Stimulated activated CD4-positive, alpha-beta T cell treated with anti-CD3 and anti-CD28 coated beads, Interleukin-4, amount 100 ng/mL, for 24 hours (primary cell): Measurements from ENCODE around the gene ZBTB45.
"Not testable (repeated sequence)": the region's sequence is repeated elsewhere in the genome, so short reads cannot be mapped to it uniquely, and the experiment has no call there.

ENCODE experiments used
- DNase-seq: peaks from one replicate; pipeline ENCODE4 v3.0.0-alpha.2; 2020

ZBTB45 gene

DNA sequence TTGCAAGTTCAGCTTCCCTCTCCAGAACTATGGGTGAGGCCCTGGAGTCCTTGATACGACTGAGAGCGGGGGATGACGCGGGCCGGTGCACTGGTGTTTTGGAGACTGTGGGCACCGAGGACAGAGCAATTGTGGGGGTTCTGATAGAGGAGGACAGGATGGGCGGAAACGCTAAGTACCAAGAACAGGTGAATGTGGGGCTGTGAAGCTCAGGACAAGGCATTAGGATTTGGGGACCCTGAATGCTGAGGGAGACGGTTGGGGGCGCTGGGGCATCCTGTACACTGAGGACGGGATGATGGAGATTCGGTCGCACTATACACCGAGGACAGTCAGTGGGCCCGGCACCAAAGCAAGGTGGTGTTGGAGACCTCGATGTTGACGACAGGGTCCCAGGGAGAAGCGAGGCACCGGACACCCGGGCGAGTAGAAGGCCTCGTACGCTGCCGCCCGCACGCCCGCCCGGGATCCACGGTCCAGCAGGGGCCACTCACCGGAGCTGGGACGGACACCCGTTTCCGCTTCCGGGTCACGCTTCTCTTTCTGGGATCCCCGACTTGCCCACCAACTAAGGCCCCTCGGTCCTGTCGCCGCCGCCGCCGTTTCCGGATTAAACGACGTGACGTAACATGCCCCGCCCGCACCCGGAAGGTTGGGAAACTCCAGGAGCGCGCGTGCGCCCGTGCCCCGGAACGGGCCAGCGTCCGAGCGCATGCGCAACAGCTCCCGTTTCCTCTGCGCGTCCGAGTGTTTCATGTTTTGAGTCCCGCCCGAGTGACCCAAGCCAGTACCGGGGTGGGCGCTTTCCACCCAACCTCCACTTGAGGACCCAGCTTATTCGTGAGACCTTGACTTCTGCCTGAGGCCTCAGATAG lies 35.1 kb upstream of the ZBTB45 start, which contains the start of gene CHMP2A:
Gene CHMP2A, minus strand, starts transcription at position 612 of the 875 bp plus-strand sequence. CDS start 893 bp downstream, outside the sequence.
- DNase-seq: peak; percentile 99

DNA sequence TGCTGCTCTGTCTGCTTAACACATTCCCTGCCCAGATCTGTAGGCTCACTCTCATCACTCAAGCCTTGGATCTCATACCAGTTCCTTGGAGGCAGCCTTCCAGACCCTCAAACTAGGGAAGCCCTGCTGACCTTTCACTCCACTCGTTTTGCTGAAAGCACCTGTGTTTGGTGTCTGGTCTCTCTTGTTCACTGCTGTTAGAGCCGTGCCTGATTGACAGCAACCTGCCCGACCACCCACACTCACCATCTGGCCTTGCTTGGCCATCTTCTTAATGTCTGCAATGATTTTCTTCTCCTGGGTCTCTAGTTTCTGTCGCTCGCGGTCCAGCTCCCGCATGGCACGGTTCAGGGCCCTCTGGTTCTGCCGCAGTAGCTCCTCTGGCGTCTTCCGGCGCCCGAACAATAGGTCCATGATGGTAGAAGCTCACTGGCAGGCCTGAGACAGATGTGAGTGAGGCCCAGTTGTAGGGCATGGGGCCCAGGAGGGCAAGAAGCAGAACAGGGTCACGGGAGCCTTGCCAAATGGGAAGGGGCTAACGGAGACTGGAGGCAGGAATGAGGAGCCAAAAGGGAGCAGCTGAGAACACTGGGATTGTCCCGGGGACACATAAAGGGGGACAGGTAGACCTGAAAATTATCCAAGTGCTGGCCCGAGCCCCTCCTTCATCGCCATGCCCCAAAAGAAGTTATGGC lies 34.3 kb upstream of the ZBTB45 start:
- DNase-seq: no peak

DNA sequence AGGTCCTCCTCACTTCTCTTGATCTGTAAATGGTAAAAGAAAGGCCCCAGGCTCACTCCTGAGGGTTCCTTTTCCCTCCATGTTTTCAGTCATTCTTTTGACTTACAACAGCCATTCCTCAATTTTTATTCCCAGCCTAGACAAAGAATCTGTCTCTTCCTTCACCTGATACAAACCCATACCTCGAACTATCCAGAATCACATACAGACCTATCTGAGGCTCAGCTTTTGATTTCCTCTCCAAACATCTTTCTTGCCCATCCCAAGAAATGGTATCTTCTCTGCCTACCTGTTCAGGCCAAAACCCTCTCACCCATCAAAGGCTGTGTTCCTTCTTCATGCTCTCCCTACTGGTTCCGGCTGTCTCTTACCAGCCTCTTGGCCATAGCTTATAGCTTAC lies 33.0 kb upstream of the ZBTB45 start:
- no peak for DNase-seq

GRCh38 chr19:58551577-58552471 lies 32.2 kb upstream of the ZBTB45 start:
- no peak for DNase-seq

GRCh38 chr19:58551123-58551497 lies 31.5 kb upstream of the ZBTB45 start:
- DNase-seq: no peak

- DNase-seq: no peak
Observed at GRCh38 chr19:58550362-58551122, 30.9 kb upstream of the ZBTB45 start.

GRCh38 chr19:58549664-58550361 lies 30.2 kb upstream of the ZBTB45 start:
- DNase-seq: no peak

- DNase-seq: no peak
Observed at GRCh38 chr19:58548859-58549663, 29.5 kb upstream of the ZBTB45 start.

DNA sequence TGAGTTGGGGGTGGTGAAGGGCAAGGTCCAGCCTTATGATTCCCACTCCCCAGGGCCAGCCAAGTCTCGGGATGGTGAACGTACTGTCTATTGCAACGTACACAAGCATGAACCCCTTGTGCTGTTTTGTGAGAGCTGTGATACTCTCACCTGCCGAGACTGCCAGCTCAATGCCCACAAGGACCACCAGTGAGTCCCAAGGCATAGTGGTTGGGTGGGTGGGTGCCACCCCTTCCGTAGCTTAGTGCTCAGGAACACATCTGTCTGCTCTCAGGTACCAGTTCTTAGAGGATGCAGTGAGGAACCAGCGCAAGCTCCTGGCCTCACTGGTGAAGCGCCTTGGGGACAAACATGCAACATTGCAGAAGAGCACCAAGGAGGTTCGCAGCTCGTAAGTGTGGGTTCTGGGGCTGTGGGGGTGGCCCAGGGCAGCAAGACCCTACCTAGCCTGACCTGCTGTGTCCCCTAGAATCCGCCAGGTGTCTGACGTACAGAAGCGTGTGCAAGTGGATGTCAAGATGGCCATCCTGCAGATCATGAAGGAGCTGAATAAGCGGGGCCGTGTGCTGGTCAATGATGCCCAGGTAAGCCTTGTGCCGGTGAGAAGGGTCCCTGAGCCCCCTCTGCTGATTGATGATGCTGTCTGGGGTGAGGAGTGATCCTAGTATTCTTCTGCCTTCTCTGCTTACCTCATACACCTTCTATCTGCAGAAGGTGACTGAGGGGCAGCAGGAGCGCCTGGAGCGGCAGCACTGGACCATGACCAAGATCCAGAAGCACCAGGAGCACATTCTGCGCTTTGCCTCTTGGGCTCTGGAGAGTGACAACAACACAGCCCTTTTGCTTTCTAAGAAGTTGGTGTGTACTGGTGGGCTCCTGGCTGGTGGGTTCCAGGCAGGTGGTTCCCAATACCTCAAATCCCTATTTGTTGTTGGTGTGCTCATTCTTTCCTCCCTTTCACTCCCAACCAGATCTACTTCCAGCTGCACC lies 28.0 kb upstream of the ZBTB45 start:
- no peak for DNase-seq

DNA sequence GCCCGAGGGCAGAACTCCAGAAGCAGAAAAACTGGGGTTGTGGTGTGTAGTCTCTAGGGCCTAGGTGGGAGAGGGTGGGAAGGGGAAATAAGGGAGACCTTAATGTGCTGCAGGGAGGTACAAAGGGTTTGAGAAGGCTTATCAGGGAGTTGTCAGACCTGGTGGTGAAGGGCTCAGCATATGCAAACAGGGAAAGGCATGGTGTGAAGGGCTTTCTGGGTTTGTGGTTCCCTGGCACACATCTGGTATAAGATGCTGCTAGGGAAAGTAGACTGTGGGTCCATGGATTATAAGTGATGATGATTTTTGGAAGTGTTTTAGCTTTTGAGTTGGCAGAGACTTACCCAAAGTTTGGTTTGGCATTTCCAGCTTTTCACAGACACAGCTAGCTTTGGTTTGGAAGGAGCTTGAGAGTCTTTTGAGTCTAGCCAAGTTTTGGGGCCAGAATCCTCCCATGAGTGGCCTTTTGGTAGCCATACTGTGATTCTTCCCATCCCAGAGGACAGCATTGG lies 26.5 kb upstream of the ZBTB45 start:
- DNase-seq: no peak

GRCh38 chr19:58545286-58546018 lies 25.8 kb upstream of the ZBTB45 start:
- no peak for DNase-seq

GRCh38 chr19:58544591-58545285 lies 25.1 kb upstream of the ZBTB45 start:
- peak; percentile 71 for DNase-seq

GRCh38 chr19:58543826-58544590 lies 24.4 kb upstream of the ZBTB45 start, which contains the start of gene TRIM28:
Gene TRIM28, plus strand, starts transcription at chr19:58544064. Its CDS starts 694 bp downstream, at chr19:58544758.
- DNase-seq: peak; percentile 100

- DNase-seq: not testable (repeated sequence)
Observed at GRCh38 chr19:58542641-58543372, 23.2 kb upstream of the ZBTB45 start.

DNA sequence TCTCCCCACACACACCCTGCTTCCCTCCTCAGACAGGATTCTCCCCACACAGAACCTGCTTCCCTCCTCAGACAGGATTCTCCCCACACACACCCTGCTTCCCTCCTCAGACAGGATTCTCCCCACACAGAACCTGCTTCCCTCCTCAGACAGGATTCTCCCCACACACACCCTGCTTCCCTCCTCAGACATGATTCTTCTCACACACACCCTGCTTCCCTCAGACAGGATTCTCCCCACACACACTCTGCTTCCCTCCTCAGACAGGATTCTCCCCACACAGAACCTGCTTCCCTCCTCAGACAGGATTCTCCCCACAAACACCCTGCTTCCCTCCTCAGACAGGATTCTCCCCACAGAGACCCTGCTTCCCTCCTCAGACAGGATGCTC lies 19.6 kb upstream of the ZBTB45 start:
- not testable (repeated sequence) for DNase-seq
